Upper lobe of right lung (tissue), 1 donor: ENCODE results near the gene TMEM89. TPM values are rescaled to one million over a fixed set of nuclear protein-coding genes. Genes with fewer than 3 reads are reported as not detected.

Experiments
- ATAC-seq: fragments of 200-7000 bp; cut with Tn5 transposase; one replicate; pipeline ENCODE4 v1.9.1; 2020; ENCODE audit warnings: mild to moderate bottlenecking, moderate library complexity
- DNase-seq: peaks from one replicate; pipeline ENCODE4 v3.0.0-alpha.2; 2020
- H3K27ac ChIP-seq: fragments of 200-600 bp; one replicate; pipeline ENCODE4 v1.8.0; 2022
- H3K27me3 ChIP-seq: fragments of 200-600 bp; one replicate; pipeline ENCODE4 v1.8.0; 2022; ENCODE audit warnings: mild to moderate bottlenecking
- H3K36me3 ChIP-seq: fragments of 200-600 bp; one replicate; pipeline ENCODE4 v1.8.0; 2022
- H3K4me1 ChIP-seq: fragments of 200-600 bp; one replicate; pipeline ENCODE4 v1.8.0; 2022
- H3K4me3 ChIP-seq: fragments of 200-600 bp; one replicate; pipeline ENCODE4 v1.8.0; 2022; ENCODE audit warnings: mild to moderate bottlenecking
- H3K9me3 ChIP-seq: fragments of 200-600 bp; one replicate; pipeline ENCODE4 v1.8.0; 2022
- intact Hi-C: fragments of 100-400 bp; cut with DNase I; formaldehyde crosslinking; loops from one replicate; pipeline ENCODE4 v1.11.0; 2022
- total RNA-seq: library from RNA; stranded (reverse); fragmentation: NEBNext Ultra II Directional; extraction: Animal tissue kit (Norgen Biotek cat#: 25700); gene quantifications from one replicate; pipeline ENCODE4 v1.2.1, GENCODE V29; 2021
- TF ChIP-seq, protein P1 (sequence below): fragments of 200-600 bp; IDR thresholded peaks from one replicate; pipeline ENCODE4 v1.8.0; 2022; ENCODE audit warnings: antibody characterized with exemption
- donor health status: DM: no; HTN: yes; CAD: no; lungs with severe emphysema.

The TMEM89 gene
- total RNA-seq, 1 donor from 2014 or later, result not detected

DNA sequence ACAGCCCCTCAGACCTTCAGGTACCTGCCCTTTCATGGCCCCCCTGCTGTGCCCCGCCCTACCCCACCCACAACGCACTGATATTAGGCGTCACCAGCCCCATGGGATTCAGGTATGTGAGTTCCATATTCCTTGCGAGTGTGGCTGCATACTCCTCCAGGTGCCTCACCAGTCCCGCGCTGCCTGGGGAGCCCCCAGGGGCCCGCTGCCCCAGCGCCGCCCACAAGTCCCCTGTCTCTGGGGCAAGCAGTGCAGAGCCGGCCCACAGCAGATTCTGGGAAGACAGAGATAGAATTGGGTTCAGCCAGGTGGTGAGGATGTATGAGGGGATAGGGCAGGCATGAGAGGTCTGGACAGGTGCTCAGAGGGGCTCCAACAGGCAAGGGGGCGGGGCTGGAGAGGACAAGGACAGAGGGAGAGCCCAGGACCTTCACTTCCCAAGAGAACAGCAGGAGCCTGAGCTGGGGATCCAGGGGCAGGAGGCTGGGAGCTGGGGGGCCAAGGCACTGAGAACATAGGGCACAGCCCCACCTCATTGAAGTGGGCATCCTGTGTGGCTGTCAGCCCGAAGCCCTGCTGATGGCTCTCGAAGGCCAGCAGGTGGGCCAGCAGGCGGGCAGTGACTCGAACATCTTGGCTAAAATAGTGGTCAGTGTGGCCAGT is 26.8 kb upstream of the TMEM89 start:
- Histone ChIP-seq H3K27ac (no peak overlapping the region), H3K4me1 (no peaks in the 10 kb centered on the region), H3K4me3 (no peak overlapping the region), H3K27me3 (no peaks in the 10 kb centered on the region), H3K9me3 (no peaks in the 10 kb centered on the region), H3K36me3 (no peaks in the 10 kb centered on the region)
- intact Hi-C loops, result no loop called here
- no peak for DNase-seq
- no peak for ATAC-seq
- TF ChIP-seq, protein P1, sequence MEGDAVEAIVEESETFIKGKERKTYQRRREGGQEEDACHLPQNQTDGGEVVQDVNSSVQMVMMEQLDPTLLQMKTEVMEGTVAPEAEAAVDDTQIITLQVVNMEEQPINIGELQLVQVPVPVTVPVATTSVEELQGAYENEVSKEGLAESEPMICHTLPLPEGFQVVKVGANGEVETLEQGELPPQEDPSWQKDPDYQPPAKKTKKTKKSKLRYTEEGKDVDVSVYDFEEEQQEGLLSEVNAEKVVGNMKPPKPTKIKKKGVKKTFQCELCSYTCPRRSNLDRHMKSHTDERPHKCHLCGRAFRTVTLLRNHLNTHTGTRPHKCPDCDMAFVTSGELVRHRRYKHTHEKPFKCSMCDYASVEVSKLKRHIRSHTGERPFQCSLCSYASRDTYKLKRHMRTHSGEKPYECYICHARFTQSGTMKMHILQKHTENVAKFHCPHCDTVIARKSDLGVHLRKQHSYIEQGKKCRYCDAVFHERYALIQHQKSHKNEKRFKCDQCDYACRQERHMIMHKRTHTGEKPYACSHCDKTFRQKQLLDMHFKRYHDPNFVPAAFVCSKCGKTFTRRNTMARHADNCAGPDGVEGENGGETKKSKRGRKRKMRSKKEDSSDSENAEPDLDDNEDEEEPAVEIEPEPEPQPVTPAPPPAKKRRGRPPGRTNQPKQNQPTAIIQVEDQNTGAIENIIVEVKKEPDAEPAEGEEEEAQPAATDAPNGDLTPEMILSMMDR, result no peak

GRCh38 chr3:48647714-48648113 is 26.1 kb upstream of the TMEM89 start:
- intact Hi-C loops, result no loop called here
- DNase-seq (no peak), ATAC-seq (no peak)
- H3K4me3 ChIP-seq, result no peak overlapping the region
- H3K27me3 ChIP-seq, result no peaks in the 10 kb centered on the region
- no peak overlapping the region for H3K27ac ChIP-seq
- TF ChIP-seq, protein P1, result no peak
- no peaks in the 10 kb centered on the region for H3K4me1 ChIP-seq
- no peaks in the 10 kb centered on the region for H3K9me3 ChIP-seq
- H3K36me3 ChIP-seq, result no peaks in the 10 kb centered on the region

DNA sequence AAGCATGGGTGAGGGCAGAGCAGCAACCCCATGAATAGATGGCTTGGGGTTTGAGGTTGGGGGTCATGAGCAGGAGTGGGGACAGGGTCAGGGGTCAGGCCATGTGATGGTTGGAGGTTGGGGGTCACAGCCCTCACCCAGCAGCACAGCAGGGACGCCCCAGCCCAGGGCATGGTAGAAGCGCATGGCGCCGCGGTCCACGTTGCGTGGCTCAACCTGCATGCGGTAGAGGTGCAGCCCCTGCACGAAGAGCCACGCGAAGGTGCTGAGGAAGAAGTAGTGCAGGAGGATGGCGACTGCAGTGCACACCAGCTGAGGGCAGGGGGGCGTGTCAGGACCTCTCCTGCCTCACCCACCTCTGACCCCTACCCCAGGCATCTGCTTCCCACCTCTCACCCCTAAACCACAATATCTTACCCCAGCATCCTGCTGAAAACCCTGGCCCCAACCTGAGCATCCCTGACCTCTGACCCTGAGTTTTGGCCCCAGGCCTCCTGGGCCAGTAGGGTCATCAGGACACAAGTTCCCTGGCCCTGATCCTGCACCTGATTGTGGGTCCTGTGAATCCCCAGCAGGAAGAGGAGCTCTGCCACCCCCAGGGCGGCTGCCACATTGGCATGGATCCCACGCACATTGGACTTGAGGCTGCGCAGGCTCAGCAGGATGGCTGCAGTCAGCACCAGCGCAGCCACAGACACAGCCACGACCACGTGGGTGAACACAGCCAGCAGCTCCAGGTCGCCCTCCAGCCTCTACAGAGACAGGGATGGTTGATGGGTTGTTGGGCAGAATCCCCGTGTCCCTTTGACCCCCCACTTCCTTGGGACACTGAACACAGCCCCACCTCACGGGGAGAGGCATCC is 23.6 kb upstream of the TMEM89 start:
- ATAC-seq, result no peak
- Histone ChIP-seq H3K27ac (no peak overlapping the region), H3K36me3 (no peaks in the 10 kb centered on the region), H3K4me3 (no peak overlapping the region), H3K27me3 (no peaks in the 10 kb centered on the region), H3K4me1 (no peaks in the 10 kb centered on the region), H3K9me3 (no peaks in the 10 kb centered on the region)
- no peak for DNase-seq
- intact Hi-C loops, result no loop called here
- TF ChIP-seq, protein P1, result no peak

DNA sequence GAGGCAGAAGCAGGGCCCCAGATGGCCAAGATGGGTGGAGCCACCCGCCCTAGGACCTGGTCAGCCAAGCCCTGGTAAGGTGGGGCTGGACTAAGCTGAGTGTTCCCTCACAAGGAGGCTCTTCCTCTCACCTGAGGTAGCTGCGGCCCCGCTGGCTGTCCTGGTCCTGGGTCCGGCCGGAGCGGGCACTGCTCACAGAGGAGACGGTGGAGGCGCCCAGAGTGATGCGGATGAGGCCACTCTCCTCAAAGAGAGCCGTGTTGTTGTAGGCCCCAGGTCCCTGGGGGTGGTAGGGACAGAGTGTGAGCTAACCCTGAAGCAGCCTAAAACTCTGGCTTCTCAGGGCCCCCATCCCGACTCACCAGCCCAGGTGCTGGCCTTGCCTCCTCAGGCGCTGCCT is 21.0 kb upstream of the TMEM89 start:
- intact Hi-C loops, result no loop called here
- no peak for DNase-seq

GRCh38 chr3:48641396-48641795 is 19.8 kb upstream of the TMEM89 start:
- Histone ChIP-seq H3K4me3 (no peak overlapping the region), H3K27me3 (no peaks in the 10 kb centered on the region), H3K27ac (no peak overlapping the region), H3K4me1 (peaks cover 1% of the 10 kb centered on the region), H3K36me3 (no peaks in the 10 kb centered on the region), H3K9me3 (no peaks in the 10 kb centered on the region)
- ATAC-seq, result no peak
- TF ChIP-seq, protein P1, result no peak
- DNase-seq, result no peak
- intact Hi-C loops, result no loop called here

More for the DNA sequence above, 21.0 kb upstream of the TMEM89 start:
- H3K27me3 ChIP-seq, result no peaks in the 10 kb centered on the region
- no peaks in the 10 kb centered on the region for H3K4me1 ChIP-seq
- no peaks in the 10 kb centered on the region for H3K9me3 ChIP-seq
- TF ChIP-seq, protein P1, result no peak
- no peak for ATAC-seq
- no peak overlapping the region for H3K27ac ChIP-seq
- H3K36me3 ChIP-seq, result no peaks in the 10 kb centered on the region
- H3K4me3 ChIP-seq, result no peak overlapping the region
